ENCODE results near the gene FKBP4. TPM values are rescaled to one million over a fixed set of nuclear protein-coding genes. Genes with fewer than 3 reads are reported as not detected.
"Not testable (repeated sequence)": the region's sequence is repeated elsewhere in the genome, so short reads cannot be mapped to it uniquely, and the experiment has no call there.

FKBP4 gene
- total RNA-seq, 6 experiments from 2014 or later, result 27.0 to 124 (median 48.4) TPM

DNA sequence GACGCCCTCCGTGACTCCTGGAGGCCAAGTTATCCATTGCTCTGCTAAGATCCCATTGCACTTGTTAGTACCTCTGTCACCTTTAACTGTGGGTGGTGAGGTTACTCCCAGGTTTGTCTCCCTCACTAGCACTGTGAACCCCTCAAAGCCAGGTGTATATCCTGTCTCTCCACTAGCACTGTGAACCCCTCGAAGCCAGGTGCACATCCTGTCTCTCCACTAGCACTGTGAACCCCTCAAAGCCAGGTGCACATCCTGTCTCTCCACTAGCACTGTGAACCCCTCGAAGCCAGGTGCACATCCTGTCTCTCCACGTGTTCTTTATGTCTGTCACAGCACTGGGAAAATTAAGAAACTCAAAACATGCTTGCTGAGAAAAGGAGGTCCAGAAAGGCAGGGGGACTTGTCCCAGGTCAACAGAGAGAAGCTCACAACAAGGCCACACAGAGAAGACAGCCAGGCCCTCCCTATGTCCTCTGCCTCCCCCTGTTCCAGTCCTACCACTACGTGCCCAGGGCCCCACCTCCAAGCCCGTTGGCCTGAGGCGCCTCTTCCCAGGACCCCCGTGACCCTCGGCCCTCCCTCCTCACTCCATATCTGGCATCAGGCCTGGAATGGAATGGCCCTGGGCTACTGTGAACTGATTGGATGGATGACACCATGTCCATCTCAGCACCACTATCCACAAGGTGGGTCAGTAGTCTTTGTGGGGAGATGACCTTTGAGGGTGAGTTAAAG lies 26.4 kb upstream of the FKBP4 start:
- ATAC-seq (no peak), DNase-seq (no peak)
- Histone ChIP-seq H3K27me3 (no peaks in the 10 kb centered on the region), H3K27ac (no peak overlapping the region), H3K4me1 (peaks cover 0 to 20% (median 9%) of the 10 kb centered on the region in 4 donors), H3K36me3 (no peaks in the 10 kb centered on the region), H3K4me3 (no peak overlapping the region), H3K9me3 (no peaks in the 10 kb centered on the region)
- intact Hi-C loops (cut with DNase I), result no loop called here
- no peak for TF ChIP-seq POLR2A (IDR thresholded peaks at IDR 0.05)
- TF ChIP-seq, protein P1, sequence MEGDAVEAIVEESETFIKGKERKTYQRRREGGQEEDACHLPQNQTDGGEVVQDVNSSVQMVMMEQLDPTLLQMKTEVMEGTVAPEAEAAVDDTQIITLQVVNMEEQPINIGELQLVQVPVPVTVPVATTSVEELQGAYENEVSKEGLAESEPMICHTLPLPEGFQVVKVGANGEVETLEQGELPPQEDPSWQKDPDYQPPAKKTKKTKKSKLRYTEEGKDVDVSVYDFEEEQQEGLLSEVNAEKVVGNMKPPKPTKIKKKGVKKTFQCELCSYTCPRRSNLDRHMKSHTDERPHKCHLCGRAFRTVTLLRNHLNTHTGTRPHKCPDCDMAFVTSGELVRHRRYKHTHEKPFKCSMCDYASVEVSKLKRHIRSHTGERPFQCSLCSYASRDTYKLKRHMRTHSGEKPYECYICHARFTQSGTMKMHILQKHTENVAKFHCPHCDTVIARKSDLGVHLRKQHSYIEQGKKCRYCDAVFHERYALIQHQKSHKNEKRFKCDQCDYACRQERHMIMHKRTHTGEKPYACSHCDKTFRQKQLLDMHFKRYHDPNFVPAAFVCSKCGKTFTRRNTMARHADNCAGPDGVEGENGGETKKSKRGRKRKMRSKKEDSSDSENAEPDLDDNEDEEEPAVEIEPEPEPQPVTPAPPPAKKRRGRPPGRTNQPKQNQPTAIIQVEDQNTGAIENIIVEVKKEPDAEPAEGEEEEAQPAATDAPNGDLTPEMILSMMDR (IDR thresholded peaks at IDR 0.05), result no peak
- 32% methylated on average over 3 of the region's 10 CpGs for WGBS (ENCODE audit: insufficient coverage, low coverage, low lambda C conversion rate, missing lambda C conversion rate)

DNA sequence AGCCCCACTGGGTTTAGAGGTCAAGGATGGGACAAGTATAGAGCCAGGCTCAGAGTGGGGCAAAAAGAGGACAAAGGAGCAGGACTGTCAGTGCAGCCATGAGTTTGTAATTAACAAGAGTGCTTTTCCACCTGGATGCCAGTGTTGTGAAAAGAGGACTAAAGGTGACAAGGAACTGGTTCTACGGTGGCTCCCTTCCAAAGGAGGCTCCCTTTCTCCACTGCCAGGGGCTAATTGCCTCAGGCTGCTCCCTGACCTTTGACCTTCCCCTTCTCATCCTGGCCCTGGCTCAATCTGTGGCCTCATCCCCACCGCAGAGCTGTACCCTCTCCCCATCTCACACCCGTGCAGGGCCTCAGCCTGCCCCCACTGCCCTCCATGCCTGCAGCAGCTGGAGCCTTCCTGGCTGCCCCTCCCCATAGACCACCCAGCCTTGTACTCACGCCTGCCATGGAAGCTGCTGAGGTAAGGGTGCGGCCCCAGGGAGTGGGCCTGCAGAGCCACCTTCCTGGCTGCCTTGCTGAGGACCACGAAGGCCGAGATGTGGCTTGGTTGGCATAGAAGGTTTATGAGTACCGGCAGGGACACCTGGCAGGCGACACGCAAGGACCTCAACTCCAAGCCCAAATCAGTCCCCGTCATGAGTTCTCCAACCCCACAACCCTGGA lies 24.8 kb upstream of the FKBP4 start:
- DNase-seq (no peak), ATAC-seq (peak in 1 of 4 donors; percentile 13)
- Histone ChIP-seq H3K4me1 (peaks cover 0 to 10% (median 3%) of the 10 kb centered on the region in 4 donors), H3K9me3 (no peaks in the 10 kb centered on the region), H3K36me3 (no peaks in the 10 kb centered on the region), H3K27ac (no peak overlapping the region), H3K27me3 (no peaks in the 10 kb centered on the region), H3K4me3 (no peak overlapping the region)
- TF ChIP-seq, protein P1 (IDR thresholded peaks at IDR 0.05), result no peak
- no peak for TF ChIP-seq POLR2A (IDR thresholded peaks at IDR 0.05)
- WGBS (ENCODE audit: insufficient coverage, low coverage, low lambda C conversion rate, missing lambda C conversion rate), result 67% methylated on average over 3 of the region's 11 CpGs
- intact Hi-C loops (cut with DNase I), result no loop called here

DNA sequence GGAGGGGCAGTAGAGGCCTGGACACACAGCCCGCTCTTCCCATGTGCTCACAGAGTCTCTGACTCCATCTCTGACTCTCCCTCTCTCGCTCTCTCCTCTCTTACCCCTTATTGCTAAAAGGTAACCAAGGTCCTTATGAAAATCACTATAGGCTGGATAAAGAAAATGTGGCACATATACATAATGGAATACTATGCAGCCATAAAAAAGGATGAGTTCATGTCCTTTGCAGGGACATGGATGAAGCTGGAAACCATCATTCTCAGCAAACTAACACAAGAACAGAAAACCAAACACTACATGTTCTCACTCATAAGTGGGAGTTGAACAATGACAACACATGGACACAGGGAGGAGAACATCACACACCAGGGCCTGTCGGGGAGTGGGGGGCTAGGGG lies 24.2 kb upstream of the FKBP4 start:
- H3K4me1 ChIP-seq; DNase-seq; ATAC-seq; H3K27me3 ChIP-seq; intact Hi-C loops (cut with DNase I); H3K9me3 ChIP-seq; H3K27ac ChIP-seq; H3K4me3 ChIP-seq; H3K36me3 ChIP-seq: not testable (repeated sequence)
- 86% methylated on average over 1 of the region's 3 CpGs for WGBS (ENCODE audit: insufficient coverage, low coverage, low lambda C conversion rate, missing lambda C conversion rate)

DNA sequence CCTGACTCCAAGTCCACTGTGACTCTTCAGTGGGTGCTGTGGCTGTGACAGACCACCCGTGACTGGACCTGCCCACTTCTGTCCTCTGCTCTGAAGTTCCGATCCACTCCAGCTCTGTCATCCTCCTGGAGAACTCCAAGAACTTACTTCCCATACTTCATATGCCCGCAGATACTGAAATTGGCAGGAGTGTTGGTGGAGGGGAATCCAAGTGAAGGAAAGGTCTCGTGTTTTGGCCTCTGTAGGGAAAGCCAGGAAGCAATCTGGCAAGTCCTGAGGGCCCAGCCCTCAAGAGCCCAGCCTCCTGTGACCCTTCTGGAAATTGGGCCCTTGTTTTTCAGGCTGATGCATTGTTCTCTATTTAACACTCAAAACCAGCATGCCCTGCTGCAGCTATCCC lies 22.4 kb upstream of the FKBP4 start:
- Histone ChIP-seq H3K36me3 (no peaks in the 10 kb centered on the region), H3K9me3 (no peaks in the 10 kb centered on the region), H3K27me3 (no peaks in the 10 kb centered on the region), H3K27ac (no peak overlapping the region), H3K4me1 (no peaks in the 10 kb centered on the region), H3K4me3 (no peak overlapping the region)
- no peak for ATAC-seq
- WGBS (ENCODE audit: insufficient coverage, low coverage, low lambda C conversion rate, missing lambda C conversion rate), result 67% methylated on average over 3 of the region's 4 CpGs
- intact Hi-C loops (cut with DNase I), result no loop called here
- TF ChIP-seq, protein P1 (IDR thresholded peaks at IDR 0.05), result no peak
- no peak for TF ChIP-seq POLR2A (IDR thresholded peaks at IDR 0.05)
- no peak for DNase-seq

DNA sequence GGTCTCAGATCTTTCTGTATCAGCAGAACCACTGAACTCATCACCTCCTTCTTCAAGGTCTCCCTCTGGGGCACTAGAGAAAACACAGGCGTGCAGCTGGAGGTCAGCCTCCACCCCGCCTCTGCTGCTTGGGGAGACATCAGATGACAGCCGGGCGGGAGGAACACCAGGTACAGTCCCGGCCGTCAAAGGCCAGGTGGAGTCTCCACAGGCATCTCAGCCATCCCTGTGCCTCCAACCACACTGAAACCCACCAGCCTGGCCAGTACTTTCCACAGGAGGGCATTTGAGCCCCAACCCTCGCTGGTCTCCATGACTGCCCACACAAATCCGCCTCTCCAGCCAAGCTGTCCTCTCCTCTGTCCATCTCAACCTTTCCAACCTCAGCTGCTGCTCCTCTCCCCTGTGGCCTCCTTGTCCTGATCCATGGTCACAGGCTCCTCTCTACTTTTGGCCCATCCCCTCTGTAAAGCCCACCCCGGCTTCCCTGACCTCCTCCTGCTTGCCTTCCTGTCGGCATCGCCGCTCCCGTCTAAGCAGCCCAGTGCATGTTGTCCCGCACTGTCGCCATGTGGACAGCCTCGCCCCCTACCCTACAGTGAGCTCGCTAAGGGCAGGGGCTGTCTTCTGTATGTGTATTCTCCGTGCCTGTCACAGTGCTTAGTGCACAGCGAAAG lies 21.4 kb upstream of the FKBP4 start:
- no peak for DNase-seq
- H3K4me1 ChIP-seq, result no peaks in the 10 kb centered on the region
- intact Hi-C loops (cut with DNase I), result no loop called here
- H3K9me3 ChIP-seq, result no peaks in the 10 kb centered on the region
- H3K36me3 ChIP-seq, result no peaks in the 10 kb centered on the region
- TF ChIP-seq POLR2A (IDR thresholded peaks at IDR 0.05), result no peak
- TF ChIP-seq, protein P1 (IDR thresholded peaks at IDR 0.05), result no peak
- H3K27me3 ChIP-seq, result no peaks in the 10 kb centered on the region
- ATAC-seq, result no peak
- no peak overlapping the region for H3K4me3 ChIP-seq
- 84% methylated on average over 4 of the region's 19 CpGs for WGBS (ENCODE audit: insufficient coverage, low coverage, low lambda C conversion rate, missing lambda C conversion rate)
- no peak overlapping the region for H3K27ac ChIP-seq
